ENCODE results near the gene CHKA.
"Not testable (repeated sequence)": the region's sequence is repeated elsewhere in the genome, so short reads cannot be mapped to it uniquely, and the experiment has no call there.

Gene CHKA

DNA sequence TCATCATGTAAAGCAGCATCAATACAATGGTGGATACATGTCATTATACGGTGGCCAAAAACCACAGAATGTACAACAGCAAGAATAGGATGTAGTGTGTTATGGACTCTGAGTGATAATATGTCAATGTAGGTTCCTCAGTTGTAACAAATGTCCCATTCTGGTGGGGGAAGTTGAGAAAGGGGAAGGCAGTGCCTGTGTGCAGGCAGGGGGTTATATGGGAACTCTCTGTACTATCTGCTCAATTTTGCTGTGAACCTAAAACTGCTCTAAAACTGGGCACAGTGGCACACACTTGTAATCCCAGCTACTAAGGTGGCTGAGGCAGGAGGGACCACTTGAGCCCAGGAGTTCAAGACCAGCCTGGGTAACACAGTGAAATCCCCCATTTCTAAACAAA is 5.9 kb downstream of the CHKA start:
- no peak for DNase-seq (ENCODE audit: low read depth)

DNA sequence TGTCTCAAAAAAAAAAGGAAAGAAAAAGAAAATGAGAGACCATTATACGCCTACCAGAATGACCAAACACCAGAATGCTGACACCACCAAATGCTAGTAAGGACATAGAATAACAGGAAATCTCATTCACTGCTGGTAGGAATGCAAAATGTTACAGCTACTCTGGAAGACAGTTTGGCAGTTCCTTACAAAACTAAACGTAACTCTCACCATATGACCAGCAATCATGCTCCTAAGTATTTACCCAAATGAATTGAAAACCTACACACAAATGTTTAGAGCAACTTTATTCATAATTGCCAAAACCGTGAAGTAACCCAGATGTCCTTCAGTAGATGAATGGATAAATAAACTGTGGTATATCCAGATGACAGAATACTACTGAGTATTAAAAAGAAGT is 7.2 kb downstream of the CHKA start:
- no peak for DNase-seq (ENCODE audit: low read depth)

DNA sequence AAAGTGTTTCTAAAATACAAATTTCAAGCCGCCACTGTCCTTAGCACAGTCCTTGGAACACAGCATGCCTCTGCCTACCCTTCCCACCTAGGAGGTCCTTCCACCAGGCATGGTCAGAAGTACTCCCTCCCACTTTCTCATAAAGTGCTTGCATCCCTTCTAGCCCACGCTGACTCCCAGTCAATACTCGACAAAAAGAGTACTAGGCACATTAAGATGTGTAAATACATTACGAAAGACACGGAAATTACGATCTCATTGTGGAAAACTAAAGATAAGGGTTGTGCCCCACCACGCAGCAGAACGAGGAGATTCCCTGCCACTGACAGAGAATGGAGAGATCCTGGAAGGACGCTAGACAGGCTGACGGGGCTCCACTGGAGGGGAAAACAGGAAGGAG is 13.5 kb downstream of the CHKA start:
- DNase-seq (ENCODE audit: low read depth), result no peak

GRCh38 chr11:68106165-68106940 is 14.8 kb downstream of the CHKA start:
- DNase-seq (ENCODE audit: low read depth), result no peak

- DNase-seq (ENCODE audit: low read depth), result no peak
Measured at GRCh38 chr11:68099474-68100405, 21.4 kb downstream of the CHKA start.

GRCh38 chr11:68099057-68099456 is 22.1 kb downstream of the CHKA start:
- no peak for DNase-seq (ENCODE audit: low read depth)

DNA sequence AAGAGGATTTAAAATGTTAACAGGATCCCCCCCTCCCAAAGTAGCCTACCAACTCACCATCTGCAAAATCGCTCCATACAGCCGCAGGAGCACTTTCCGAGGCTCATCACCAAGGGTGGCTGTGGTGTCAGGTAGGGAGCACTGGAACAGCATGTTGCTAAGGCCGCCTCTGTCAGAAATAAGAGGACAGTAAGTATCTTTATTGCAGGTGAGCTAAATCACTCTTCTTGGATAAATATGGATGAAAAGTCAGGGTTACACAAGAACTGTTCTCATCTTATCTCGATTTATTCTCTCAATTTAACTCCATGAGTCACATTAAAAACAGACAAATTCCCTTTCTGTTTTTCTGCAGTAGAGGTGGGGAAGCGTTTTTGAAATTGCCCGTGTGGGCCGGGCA is 24.2 kb downstream of the CHKA start:
- no peak for DNase-seq (ENCODE audit: low read depth)

DNA sequence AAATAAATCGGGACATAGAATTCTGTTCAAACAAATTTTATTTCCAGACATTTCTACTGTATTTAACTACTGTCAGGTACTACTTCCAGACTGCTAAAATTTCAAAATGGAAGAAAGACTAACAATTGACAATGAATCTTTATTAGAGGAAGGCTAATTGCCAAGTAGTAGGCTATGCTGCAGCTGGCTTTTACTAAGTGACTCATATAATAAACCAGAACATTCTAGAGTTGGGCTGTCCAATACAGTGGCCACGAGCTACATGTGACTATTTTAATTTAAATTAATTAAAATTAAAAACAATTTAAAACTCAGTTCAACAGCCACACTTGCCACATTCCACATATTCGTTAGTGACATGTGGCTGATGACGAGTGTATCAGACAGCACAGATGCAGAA is 27.6 kb downstream of the CHKA start:
- DNase-seq (ENCODE audit: low read depth), result no peak

- not testable (repeated sequence) for DNase-seq (ENCODE audit: low read depth)
Measured at GRCh38 chr11:68092946-68093345, 28.2 kb downstream of the CHKA start.

DNA sequence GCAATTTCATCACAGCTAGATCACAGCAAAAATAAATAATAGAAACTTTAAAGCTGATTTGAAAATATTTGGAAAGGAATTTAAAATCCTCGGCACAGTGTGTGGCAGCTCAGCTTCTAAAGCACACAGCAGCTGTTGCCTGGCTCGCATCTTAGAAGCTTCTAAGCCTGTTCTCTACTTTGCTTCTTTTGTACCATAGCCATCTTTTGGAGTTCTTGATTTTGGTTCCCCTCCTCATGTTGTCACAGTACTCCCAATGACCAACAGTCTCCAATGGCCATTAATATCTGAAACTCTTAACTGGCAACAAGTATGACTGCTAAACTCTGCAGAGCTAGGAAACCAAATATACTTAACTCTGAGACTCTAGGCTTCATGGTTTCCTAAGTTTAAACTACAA is 28.8 kb downstream of the CHKA start:
- DNase-seq (ENCODE audit: low read depth), result no peak

GRCh38 chr11:68090706-68091105 is 30.5 kb downstream of the CHKA start:
- no peak for DNase-seq (ENCODE audit: low read depth)

DNA sequence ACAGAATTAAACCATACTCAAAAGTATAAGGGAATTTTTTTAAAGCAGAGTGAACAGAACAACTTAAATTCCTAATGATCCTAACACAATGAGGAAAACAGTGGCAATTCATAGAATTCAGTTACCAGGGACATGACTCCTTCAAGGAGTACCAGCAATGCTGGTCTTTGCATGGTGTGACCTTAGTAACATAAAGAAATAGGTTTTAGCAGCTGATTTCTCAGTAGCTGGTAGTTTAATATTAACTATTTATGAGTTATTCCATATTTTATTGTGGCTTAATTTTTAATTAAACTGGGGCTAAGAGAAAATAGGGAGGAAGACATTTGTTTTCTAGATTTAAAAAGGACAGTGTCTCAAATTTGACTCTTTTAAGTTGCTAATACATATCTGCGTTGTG is 30.9 kb downstream of the CHKA start:
- DNase-seq (ENCODE audit: low read depth), result no peak

DNA sequence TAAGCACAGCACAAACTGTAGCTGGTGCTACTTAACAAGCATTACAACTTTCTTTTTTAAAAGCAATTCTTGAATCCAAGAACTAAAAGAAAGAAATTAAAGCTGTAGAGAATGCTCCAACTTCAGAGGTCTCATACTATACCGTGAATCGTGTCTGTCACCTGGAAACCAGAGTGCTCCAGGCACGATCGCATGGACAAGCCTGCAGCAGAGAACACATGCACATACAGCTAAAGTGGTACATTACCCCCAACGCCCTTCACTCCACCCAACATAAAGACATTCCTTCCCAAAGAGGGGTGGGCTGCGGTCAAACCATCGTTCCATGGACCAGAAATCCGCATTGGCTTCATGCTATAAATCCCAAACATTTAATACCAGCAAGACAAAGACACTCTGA is 31.5 kb downstream of the CHKA start:
- no peak for DNase-seq (ENCODE audit: low read depth)

DNA sequence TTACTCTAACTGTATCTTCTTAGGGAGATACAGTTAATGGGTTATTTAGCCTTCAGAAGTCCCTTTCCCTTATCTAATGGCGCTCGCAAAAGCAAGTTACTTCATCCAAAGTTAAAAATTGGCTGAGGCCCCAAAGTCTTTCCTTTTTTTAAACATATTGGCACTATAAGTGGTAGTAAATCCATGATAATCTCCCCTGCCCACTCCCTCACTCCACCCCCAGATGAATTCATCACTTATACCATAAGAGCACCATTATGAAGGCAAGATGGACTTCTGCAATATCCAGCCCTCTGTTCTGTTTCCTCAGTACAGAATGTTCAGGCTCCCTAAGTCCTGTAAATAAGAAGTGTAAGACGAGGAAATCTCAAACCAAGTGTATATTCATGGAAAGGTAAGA is 37.7 kb downstream of the CHKA start:
- no peak for DNase-seq (ENCODE audit: low read depth)

DNA sequence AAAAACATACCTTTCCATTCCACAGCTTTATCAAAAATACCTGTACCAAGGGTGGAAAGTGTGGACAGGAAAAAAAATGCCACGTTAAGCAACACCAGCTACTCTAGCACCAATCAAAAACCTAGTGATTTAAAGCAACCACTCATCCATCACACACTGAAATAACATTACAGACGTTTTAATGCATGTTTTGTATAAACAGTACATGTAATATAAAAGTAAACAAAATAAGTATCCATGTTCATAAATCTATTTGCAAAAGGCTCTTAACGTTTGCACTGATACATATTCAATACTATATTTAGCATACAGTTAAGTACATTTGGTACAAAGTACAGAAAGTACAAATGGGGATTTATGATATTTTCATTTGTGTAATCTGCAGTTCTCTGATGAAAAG is 38.7 kb downstream of the CHKA start:
- no peak for DNase-seq (ENCODE audit: low read depth)

DNA sequence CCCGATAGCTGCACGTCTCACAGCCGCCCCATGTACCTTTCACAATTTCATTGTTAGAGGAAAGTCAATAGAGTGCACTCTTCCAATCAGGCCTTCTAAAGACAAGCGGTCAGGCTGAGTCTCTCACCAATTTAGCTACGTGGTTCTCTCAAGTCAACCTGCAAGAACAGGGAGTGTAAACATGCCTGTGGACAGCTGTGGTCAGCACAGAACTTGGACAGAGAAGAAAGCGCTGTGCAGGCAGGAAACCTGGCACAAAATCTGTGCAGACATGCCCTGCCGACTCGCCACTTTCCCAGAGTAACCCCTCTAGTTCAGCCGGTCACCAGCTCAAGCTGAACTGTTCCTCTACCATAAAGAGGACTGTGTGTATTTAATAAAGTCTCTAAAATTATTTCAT is 39.5 kb downstream of the CHKA start:
- no peak for DNase-seq (ENCODE audit: low read depth)

DNA sequence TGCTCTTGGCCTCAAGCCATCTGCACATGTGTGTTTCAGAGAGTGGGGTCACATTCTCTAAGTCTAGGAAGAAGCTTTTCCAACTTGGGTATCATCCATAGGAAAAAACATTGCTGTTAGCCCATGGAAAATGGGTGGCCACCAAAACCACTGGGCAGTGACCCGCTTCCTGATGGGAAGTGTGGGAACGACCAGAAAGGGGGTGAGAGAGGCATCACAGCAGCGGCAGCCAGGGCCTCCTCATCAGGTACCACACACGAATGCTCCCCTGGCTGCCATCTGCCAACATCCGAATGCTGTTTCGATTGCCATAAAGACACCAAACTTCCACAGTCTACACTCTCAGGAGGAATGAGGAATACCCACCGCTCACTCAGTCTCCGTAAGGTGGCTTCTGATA is 40.3 kb downstream of the CHKA start:
- no peak for DNase-seq (ENCODE audit: low read depth)

DNA sequence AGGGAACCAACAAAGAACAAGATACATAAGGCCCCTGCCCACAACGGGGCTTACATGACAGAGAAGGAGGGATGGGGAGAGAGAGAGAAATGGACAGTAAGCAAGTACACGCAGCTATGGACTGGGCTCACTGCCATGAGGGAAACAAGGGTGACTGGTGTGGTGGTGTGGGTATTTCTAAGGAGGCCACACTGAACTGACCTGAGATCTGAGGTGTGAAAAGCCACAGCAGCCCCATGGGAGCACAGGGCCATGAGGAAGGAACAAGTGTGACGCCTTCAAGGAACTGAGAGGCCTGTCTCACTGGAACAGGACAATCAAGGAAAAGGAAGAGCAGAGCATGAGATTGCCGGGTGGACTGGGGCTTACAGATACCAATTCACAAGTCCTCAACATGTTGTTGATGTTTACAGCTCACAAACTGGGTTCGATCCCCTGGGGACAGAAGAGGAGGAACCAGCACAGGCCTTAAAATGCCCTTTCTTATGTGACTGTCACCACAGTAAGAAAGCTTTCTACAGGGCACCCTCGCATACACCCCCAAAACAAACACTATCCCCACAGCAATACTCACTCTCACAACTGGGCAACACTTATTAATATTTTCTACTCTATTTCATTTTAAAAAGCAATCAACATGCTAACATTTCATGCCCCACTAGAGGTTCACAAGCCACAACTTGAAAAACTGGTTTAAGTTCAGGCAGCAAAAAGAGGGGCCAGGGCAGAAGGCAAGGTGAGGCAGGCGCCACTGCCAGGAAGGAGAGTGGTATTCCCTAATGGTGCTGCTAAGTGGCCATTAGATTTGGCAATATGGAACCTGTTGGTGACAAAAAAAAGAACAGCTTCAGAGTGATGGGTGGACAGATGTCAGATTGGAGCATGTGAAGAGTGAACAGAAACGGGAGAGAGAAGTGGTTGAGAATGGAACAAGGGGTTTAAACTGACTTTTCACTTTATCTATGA is 43.3 kb downstream of the CHKA start:
- no peak for DNase-seq (ENCODE audit: low read depth)

DNA sequence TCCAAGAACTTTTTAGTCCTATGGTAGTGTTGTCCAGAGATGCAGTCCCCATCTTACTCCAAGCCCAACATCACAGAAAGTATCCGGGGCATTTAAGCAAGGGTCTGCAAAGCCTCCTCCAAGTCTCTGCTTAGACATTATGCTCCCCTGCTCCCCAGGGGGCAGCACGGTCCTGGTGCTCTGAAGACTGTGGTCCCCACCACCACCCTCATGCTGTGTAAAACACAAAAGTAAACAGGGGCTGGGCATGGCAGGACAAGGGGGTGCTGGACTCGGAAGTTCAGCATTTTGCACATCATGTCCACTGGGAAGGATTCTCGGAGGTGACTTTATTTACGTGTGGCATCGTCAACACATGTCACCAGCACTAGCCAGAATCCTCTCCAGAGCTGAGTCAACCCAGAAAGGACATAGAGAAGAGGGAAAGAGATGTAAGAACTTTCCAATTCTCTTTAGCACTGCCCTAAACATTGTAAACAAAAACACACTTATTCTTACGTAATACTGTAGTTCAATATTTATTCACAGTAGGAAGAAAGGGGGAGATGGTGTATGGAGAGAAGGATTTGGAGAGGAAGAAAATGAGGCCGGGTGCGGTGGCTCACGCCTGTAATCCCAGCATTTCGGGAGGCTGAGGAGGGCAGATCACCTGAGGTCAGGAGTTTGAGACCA is 44.7 kb downstream of the CHKA start:
- no peak for DNase-seq (ENCODE audit: low read depth)

DNA sequence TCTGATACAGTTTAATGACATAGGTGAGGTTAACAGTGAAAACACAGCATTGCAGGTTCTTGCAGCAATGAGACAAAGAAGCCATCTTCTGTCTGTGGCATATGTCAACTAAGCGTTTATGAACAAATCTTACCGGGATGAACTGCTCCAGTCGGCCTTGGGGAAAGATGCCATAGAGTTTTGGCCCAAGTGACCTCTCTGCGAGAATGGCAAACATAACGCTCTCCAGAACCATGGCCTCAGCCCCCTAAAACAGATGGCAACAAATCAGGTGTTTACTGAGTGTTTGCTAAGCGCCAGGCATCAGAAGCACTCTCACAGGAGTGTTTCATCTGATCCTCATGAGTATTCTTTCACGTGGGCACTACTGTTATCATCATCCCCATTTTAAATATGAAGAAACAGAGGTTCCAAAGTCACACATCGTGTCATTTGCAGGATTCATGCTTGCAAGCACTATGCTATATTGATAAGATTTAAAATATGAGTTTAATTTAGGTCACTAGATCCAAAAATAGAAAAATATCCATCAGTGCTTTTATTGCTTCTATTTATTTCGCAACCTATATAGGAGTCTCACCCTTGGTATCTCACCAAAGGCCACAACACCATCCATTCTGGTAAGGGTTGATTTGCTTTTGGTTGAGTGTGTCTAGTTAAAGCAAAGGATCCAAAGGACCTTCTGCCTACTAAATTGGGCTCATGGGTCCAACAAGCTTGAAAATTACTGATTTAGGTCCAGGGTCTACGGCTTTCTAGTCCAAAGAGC is 46.4 kb downstream of the CHKA start:
- no peak for DNase-seq (ENCODE audit: low read depth)

Measured in stimulated activated CD8-positive, alpha-beta memory T cell treated with anti-CD3 and anti-CD28 coated beads, Interleukin-15, amount 100 ng/mL, for 24 hours (primary cell).